ENCODE data around the gene NIT2. TPM values are rescaled to one million over a fixed set of nuclear protein-coding genes. Genes with fewer than 3 reads are reported as not detected.

Gene NIT2
- total and polyA plus RNA-seq, 7 donors: 12.0 to 28.2 (median 22.0) TPM

DNA sequence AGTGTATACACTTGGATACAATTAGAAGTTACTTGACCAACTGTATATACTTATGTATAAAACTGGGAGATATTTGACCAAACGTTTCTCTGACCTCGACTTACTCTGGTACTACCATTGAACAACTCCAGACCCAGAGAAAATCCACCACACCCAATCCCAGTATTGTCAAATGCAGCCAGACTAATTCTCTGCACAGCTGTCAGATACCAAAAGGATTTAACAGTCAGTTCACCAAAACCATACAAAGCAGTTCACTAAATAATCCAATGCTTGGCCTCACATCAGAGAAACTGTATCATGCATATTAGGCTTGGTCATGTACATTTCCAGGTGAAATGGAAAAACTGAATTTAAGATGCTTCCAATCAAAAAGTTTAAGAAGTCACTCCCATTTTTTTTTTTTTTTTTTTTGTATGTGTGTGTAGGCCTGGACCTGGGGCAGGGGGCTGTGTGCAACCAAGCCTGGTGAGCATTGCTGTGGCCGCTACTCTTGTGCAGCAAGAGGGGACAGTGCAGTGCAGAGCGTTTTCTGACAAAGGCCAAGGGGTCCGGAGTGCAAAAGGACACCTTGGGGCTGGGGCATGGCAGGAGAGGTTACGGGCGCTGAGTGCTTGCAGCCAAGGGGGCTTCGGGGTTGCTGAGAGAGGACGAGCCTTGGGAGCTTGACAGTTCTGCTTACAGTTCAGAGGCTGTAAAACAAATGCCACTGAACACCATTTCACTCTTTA lies 64.9 kb downstream of the NIT2 start:
- intact Hi-C loops (cut with DNase I): loop anchor here (2.0 to 5.0 kb wide), 2 partner anchors 93 to 308 kb away; partner anchors contain the start of genes TFG and TMEM45A
- TF ChIP-seq POLR2AphosphoS5 (IDR thresholded peaks at IDR 0.05): no peak
- TF ChIP-seq, protein P1, sequence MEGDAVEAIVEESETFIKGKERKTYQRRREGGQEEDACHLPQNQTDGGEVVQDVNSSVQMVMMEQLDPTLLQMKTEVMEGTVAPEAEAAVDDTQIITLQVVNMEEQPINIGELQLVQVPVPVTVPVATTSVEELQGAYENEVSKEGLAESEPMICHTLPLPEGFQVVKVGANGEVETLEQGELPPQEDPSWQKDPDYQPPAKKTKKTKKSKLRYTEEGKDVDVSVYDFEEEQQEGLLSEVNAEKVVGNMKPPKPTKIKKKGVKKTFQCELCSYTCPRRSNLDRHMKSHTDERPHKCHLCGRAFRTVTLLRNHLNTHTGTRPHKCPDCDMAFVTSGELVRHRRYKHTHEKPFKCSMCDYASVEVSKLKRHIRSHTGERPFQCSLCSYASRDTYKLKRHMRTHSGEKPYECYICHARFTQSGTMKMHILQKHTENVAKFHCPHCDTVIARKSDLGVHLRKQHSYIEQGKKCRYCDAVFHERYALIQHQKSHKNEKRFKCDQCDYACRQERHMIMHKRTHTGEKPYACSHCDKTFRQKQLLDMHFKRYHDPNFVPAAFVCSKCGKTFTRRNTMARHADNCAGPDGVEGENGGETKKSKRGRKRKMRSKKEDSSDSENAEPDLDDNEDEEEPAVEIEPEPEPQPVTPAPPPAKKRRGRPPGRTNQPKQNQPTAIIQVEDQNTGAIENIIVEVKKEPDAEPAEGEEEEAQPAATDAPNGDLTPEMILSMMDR (IDR thresholded peaks at IDR 0.05): no peak
- H3K27me3 ChIP-seq: no peaks in the 10 kb centered on the region
- H3K4me3 ChIP-seq: peak overlapping the region; percentile 77 to 99 (median 87)
- WGBS, 2 donors: 15 to 53% methylated on average over 9 of the region's 9 CpGs
- H3K4me1 ChIP-seq: peaks cover 0 to 65% (median 38%) of the 10 kb centered on the region in 4 donors
- peak overlapping the region; percentile 89 to 98 (median 91) for H3K27ac ChIP-seq
- DNase-seq: no peak
- no peaks in the 10 kb centered on the region for H3K9me3 ChIP-seq
- no peaks in the 10 kb centered on the region for H3K36me3 ChIP-seq

DNA sequence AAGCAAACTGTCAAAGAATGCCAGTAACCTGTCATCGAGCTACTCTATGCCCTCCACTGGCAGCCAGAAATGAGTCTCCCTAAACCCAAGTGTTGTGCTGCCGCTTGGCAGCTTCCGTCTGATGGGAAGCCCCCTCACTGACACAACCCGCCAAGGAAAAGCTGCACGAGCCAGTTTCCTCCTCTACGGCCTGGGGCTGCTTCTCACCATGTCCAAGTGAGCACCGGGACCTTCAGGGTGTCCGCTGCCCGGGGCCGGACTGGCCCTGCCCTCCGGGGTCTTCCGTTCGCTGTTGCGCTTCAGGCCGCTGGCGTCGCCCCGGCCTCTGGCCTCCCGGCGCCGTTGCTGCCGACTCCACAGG lies 65.8 kb downstream of the NIT2 start:
- intact Hi-C loops (cut with DNase I): loop anchor here (2.0 to 5.0 kb wide), 2 partner anchors 92 to 307 kb away; partner anchors contain the start of genes TFG and TMEM45A
- DNase-seq: no peak

DNA sequence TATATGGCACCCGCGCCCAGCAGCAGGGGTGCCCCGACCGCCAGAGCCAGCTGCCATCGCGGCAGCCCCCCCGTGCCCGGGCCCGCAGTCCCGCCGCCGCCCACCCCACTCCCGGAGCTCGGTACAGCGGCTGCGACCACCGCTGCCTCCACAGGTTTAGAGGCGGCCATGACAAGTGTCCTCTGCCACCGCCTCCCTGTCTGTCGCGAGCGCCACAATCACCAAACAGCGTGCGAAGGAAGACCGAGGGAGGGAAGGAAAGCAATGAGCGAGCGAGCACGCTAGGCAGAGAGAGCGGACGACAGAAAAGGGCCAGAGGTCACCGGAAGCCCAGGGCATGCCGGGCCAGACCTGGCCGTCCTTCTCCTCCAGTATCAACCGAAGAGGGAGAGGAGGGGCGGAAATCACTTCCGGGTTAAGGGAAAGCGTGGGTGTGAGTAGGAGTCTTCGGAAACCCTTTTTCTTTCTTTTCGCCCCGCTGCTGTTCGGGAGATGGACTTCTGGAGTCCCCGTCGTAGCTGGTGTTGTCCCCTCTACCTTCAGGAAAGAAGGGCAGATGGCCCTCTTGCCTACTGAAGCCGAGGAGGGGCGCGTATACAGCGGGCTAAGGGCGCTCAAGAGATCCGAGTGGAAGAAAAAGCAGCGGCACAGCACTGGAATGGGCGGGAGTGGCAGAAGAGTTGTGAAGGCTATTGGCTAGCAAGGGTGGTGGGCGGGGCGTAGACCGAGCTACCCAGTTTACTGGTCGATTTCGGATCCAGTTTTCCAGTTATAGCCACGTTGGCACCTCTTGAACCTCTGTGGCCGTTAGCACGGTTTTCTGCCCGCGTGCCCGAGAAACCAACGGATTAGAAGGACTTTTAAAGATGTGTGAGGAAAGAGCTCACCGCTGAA lies 66.5 kb downstream of the NIT2 start, which contains the start of the genes LNP1 and TOMM70:
Gene LNP1 (plus strand): TSS at position 760 of the 894 bp plus-strand sequence. CDS start 28,191 bp downstream, outside the sequence.
Gene TOMM70 (minus strand): TSS at position 310 of the 894 bp plus-strand sequence. CDS start 140 bp downstream, at position 170.
- intact Hi-C loops (cut with DNase I): loop anchor here (2.0 to 5.0 kb wide), 2 partner anchors 92 to 306 kb away; partner anchors contain the start of genes TFG and TMEM45A

More for the DNA sequence above, 65.8 kb downstream of the NIT2 start:
- Histone ChIP-seq H3K27ac (peak overlapping the region; percentile 89 to 98 (median 91)), H3K4me3 (peak overlapping the region; percentile 77 to 99 (median 87)), H3K4me1 (peaks cover 0 to 65% (median 38%) of the 10 kb centered on the region in 4 donors), H3K36me3 (no peaks in the 10 kb centered on the region), H3K27me3 (no peaks in the 10 kb centered on the region), H3K9me3 (no peaks in the 10 kb centered on the region)
- TF ChIP-seq EP300 (IDR thresholded peaks at IDR 0.05) (no peak), POLR2A (IDR thresholded peaks at IDR 0.05) (no peak), POLR2AphosphoS5 (IDR thresholded peaks at IDR 0.05) (no peak)
- TF ChIP-seq, protein P1 (IDR thresholded peaks at IDR 0.05): no peak
- WGBS, 2 donors: 1% methylated on average over 22 of the region's 22 CpGs

DNA sequence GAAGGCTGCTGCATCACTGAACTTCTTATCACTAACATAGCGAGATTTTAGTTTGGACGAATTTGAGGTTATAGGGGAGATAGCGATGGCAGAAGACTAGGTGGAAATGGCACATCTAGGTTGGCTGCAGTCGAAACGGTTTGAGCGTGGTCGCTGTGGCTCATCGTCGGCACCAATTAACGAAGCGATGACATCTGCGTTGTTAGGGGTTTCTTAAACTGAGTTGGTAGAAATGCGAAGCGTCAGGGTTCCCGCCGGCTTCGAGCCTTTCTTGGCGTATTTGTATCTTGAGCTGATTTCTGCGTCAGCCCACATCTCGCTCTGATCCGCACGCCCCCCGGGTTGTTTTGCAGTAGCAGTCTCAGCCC lies 67.1 kb downstream of the NIT2 start:
- DNase-seq: peak; percentile 71
- peak overlapping the region; percentile 89 to 98 (median 91) for H3K27ac ChIP-seq
- no peak for TF ChIP-seq POLR2AphosphoS5 (IDR thresholded peaks at IDR 0.05)
- TF ChIP-seq, protein P1 (IDR thresholded peaks at IDR 0.05): no peak
- no peak for TF ChIP-seq POLR2A (IDR thresholded peaks at IDR 0.05)
- TF ChIP-seq EP300 (IDR thresholded peaks at IDR 0.05): no peak
- no peaks in the 10 kb centered on the region for H3K36me3 ChIP-seq
- peak overlapping the region; percentile 77 to 99 (median 87) for H3K4me3 ChIP-seq
- peaks cover 0 to 57% (median 38%) of the 10 kb centered on the region in 4 donors for H3K4me1 ChIP-seq
- H3K27me3 ChIP-seq: no peaks in the 10 kb centered on the region
- intact Hi-C loops (cut with DNase I): loop anchor here (2.0 to 5.0 kb wide), 2 partner anchors 91 to 306 kb away; partner anchors contain the start of genes TFG and TMEM45A
- WGBS, 2 donors: 0% methylated on average over 23 of the region's 23 CpGs
- H3K9me3 ChIP-seq: no peaks in the 10 kb centered on the region

More for the DNA sequence above, 66.5 kb downstream of the NIT2 start, which contains the start of the genes LNP1 and TOMM70:
- Histone ChIP-seq H3K36me3 (no peaks in the 10 kb centered on the region), H3K27ac (peak within 1 kb of the TSS; percentile 89 to 98 (median 91)), H3K4me3 (peak within 1 kb of the TSS; percentile 77 to 99 (median 87)), H3K4me1 (peaks cover 0 to 63% (median 38%) of the 10 kb centered on the region in 4 donors), H3K9me3 (no peaks in the 10 kb centered on the region), H3K27me3 (no peaks in the 10 kb centered on the region)
- 0 to 1% methylated on average over 64 of the region's 64 CpGs for WGBS, 2 donors
- peak; percentile 98 for DNase-seq
- TF ChIP-seq POLR2A (IDR thresholded peaks at IDR 0.05): peak; percentile 69 to 72
- TF ChIP-seq, protein P1 (IDR thresholded peaks at IDR 0.05): no peak
- TF ChIP-seq EP300 (IDR thresholded peaks at IDR 0.05): no peak
- TF ChIP-seq POLR2AphosphoS5 (IDR thresholded peaks at IDR 0.05): peak; percentile 73 to 91 (median 86)
